GM10266 (cell line): Measurements from ENCODE around the gene AIPL1.

Source experiments
- DNase-seq: peaks from one replicate; pipeline ENCODE4 v3.0.0; 2012; ENCODE audit errors: extremely low spot score
- CTCF ChIP-seq: IDR thresholded peaks from 2 replicates; pipeline ENCODE4 v1.5.1; 2012; ENCODE audit warnings: mild to moderate bottlenecking, low read depth; ENCODE audit not compliant: control insufficient read depth, insufficient read depth; ENCODE audit errors: missing control alignments

Gene AIPL1

DNA sequence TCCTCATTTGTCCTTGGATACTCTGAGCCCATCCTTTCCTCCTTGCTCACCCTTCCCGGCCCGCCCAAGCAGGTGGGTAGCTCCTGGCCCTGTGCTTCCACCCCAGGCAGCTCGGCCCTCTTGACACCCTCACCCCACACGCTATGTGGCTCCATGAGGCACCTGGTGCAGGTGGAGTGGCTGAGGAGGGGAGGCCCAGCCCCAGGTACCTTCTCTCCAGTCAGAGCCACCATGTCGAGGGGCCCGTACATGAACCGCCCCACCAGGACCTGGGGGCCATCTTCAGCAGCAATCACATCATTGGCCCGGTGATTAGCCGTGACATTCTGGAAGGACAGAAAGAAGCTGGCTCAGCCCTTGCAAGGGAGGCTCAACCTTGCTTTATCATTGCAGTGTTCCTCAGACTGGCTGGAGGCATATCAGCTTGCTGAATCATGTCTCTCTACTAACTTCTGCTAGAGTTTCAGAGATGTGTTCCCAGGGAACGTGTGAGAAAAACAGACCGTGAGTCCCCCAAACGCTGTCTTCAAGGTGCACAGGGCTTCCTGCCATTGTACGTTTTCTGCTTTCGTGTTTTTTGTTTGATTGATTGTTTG lies 29.6 kb upstream of the AIPL1 start:
- TF ChIP-seq CTCF = no peak
- no peak for DNase-seq

DNA sequence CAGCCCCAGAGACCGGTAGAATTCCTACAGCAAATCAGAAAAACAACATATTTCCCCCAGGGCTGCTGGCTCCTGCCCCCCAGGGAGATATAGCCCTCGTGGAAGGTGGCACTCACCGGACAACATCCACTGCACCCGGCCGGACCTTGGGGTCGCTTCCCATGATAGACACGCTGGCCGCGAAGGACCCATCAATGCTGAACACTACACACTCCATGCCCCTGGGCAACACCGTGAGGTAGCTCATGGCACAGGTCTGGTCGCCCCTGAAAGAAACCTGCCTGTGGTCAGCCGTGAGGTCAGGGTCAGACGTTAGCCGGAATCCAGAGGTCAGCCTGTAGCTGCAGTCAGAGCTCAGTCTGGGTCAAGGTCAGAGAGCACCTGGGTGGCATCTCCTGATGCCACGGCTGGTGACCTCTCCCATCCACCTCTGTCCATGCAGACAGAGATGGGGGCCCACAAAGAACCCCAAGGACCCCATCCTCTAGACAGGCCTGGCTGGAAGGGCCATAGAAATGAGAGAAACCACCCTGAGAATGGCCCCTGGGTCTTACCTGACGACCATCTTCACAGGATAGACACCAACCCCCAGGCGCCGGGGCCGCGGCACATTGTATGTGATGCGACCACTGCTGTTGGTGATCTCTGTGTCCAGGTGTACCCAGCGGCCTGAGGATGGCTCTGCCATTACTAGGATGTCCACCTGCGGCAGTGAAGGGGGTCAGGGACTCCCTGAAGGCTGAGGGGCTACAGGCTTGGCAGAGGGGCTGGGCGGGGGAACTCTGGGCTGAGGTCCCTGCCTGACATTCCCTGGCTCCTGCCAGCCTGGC lies 28.9 kb upstream of the AIPL1 start:
- DNase-seq = no peak
- no peak for TF ChIP-seq CTCF

- TF ChIP-seq CTCF = no peak
- DNase-seq = no peak
Measured at GRCh38 chr17:6462692-6463091, 27.8 kb upstream of the AIPL1 start.

- no peak for DNase-seq
- no peak for TF ChIP-seq CTCF
Measured at GRCh38 chr17:6461792-6462524, 27.0 kb upstream of the AIPL1 start.

DNA sequence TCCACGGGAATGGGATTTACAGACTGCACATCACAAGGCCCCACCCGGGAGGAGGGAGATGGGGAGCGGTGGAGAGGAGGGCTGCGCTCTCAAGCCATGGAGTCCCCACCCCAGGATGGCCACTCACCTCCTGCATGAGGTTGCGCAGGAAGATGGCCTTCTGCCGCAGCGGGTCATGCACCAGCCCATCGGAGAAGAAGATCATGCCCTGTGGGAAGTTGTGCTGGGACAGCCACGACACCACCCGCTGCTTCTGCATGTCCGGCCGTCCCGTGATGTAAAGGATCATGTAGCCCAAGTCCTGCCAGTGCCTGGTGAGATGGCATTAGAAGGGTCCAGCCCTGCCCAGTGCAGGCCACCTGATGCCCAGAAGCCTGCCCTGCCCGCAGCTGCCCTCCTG lies 26.3 kb upstream of the AIPL1 start:
- no peak for DNase-seq
- no peak for TF ChIP-seq CTCF

DNA sequence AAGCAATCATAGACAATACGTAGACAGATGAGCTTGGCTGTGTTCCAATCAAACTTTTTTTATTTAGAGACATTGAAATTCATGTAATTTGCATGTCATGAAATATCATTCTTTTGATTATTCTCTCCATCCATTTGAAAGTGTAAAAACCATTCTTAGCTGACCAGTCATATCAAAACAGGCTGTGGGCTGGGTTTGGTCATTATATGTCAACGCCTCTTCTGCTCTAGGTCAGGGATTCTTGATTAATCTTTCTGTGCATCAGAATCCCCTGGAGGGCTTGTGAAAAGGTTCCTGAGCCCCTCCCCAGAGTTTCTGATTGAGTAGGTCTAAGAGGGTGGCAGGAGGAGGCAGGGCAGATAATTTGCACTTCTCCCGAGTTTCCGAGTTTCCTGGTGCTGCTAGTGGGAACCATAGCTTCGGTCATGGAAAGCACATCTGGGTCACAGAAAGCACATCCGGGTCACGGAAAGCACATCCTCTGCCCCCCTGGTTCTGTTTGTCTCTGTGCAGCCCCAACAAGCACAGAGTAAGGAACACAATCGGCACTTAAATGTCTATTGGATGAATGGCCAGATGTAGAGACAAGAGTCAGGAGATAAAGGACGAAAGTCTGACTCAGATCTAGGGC lies 25.7 kb upstream of the AIPL1 start:
- no peak for TF ChIP-seq CTCF
- no peak for DNase-seq

GRCh38 chr17:6458460-6458950 lies 23.6 kb upstream of the AIPL1 start:
- no peak for TF ChIP-seq CTCF
- no peak for DNase-seq
